A549 (cell line): ENCODE measurements around the gene TRIM41. TPM values are rescaled to one million over a fixed set of nuclear protein-coding genes. Genes with fewer than 3 reads are reported as not detected.
"Not testable (repeated sequence)": the region's sequence is repeated elsewhere in the genome, so short reads cannot be mapped to it uniquely, and the experiment has no call there.

ENCODE experiments used
- ATAC-seq, 2 experiments: fragments of 200-7000 bp in 1 of 2; fragments of >200 bp in 1 of 2; cut with Nextera tagmentation in 1 of 2; cut with Tn5 transposase in 1 of 2; 3 replicates each; pipeline versions ENCODE4 v1.8.0 to v1.9.1; 2018 to 2020; ENCODE audit warnings: mild to moderate bottlenecking in 1 of 2, moderate library complexity in 1 of 2
- CTCF ChIA-PET: fragments of 300-600 bp; sonication (Branson Sonifier 250); formaldehyde crosslinking; extraction: SDS; loops from one replicate; lab custom pipeline; 2021; ENCODE audit warnings: antibody characterized with exemption, inconsistent platforms; lab: Yijun Ruan, JAX
- POLR2A ChIA-PET: fragments of 350-600 bp; formaldehyde crosslinking; extraction: SDS; loops from one replicate; lab custom pipeline; 2021; ENCODE audit warnings: antibody characterized with exemption, inconsistent platforms; lab: Yijun Ruan, JAX
- DNase-seq, 2 experiments: peaks; one replicate each; pipeline versions ENCODE4 v3.0.0 to v3.0.0-alpha.2; 2011 to 2016; ENCODE audit warnings: low read depth in 1 of 2, low spot score in 1 of 2
- FAIRE-seq: peaks from 2 replicates; lab custom pipeline; 2011; peaks lifted over from hg19 to GRCh38; lab: Jason Lieb, UNC
- H3K27ac ChIP-seq, 2 experiments: fragments of >200 bp; sonication (Bioruptor Twin); formaldehyde crosslinking; 3 replicates each; pipeline ENCODE4 v1.5.1; 2016 to 2017
- H3K4me1 ChIP-seq: fragments of >200 bp; sonication (Bioruptor Twin); formaldehyde crosslinking; 3 replicates; pipeline ENCODE4 v1.6.1; 2016
- H3K4me2 ChIP-seq: fragments of >200 bp; sonication (Bioruptor Twin); formaldehyde crosslinking; 3 replicates; pipeline ENCODE4 v1.6.1; 2016
- H3K4me3 ChIP-seq: fragments of >200 bp; sonication (Bioruptor Twin); formaldehyde crosslinking; 3 replicates; pipeline ENCODE4 v1.5.1; 2016
- H3K9me3 ChIP-seq: fragments of >200 bp; sonication (Bioruptor Twin); formaldehyde crosslinking; 3 replicates; pipeline ENCODE4 v1.6.1; 2016
- CBX2 ChIP-seq: fragments of 200-600 bp; sonication (generic); IDR thresholded peaks from 2 replicates; pipeline ENCODE4 v1.6.1; 2016; ENCODE audit warnings: low read depth, mild to moderate bottlenecking, borderline replicate concordance
- CBX8 ChIP-seq: fragments of 200-600 bp; sonication (generic); IDR thresholded peaks from 2 replicates; pipeline ENCODE4 v1.6.1; 2016
- CHD2 ChIP-seq: fragments of 150-350 bp; IDR thresholded peaks from 2 replicates; pipeline ENCODE4 v1.6.1; 2014; ENCODE audit warnings: low read length; ENCODE audit not compliant: partially characterized antibody
- HOXA7 ChIP-seq: fragments of 250-450 bp; sonication (Bioruptor Pico); IDR thresholded peaks from 2 replicates; pipeline ENCODE4 v1.5.0; 2020; ENCODE audit warnings: mild to moderate bottlenecking, moderate library complexity
- HOXB5 ChIP-seq: fragments of 250-450 bp; sonication (Bioruptor Pico); IDR thresholded peaks from 2 replicates; pipeline ENCODE4 v1.5.0; 2020; ENCODE audit warnings: mild to moderate bottlenecking, moderate library complexity
- JUN ChIP-seq, 2 experiments: fragments of >200 bp; sonication (Bioruptor Twin); formaldehyde crosslinking; IDR thresholded peaks; 2 replicates in 1 of 2; 3 replicates in 1 of 2; pipeline ENCODE4 v1.6.1; 2016 to 2017
- NR3C1 ChIP-seq: fragments of >200 bp; sonication (Bioruptor Twin); formaldehyde crosslinking; IDR thresholded peaks from 3 replicates; pipeline ENCODE4 v1.6.1; 2017
- RARB ChIP-seq: fragments of 250-450 bp; sonication (Bioruptor Pico); IDR thresholded peaks from 2 replicates; pipeline ENCODE4 v1.8.0; 2021; ENCODE audit warnings: mild to moderate bottlenecking, moderate library complexity
- TFCP2L1 ChIP-seq: fragments of 250-450 bp; sonication (Bioruptor Pico); IDR thresholded peaks from 2 replicates; pipeline ENCODE4 v1.5.0; 2021; ENCODE audit warnings: mild to moderate bottlenecking
- ZC3H11A ChIP-seq: fragments of 450-650 bp; IDR thresholded peaks from 2 replicates; pipeline ENCODE4 v1.6.1; 2014; ENCODE audit warnings: antibody characterized with exemption, mild to moderate bottlenecking
- WGBS: methylation state at CpG from one replicate; pipeline ENCODE4 v1.1.6; 2017; ENCODE audit errors: missing lambda C conversion rate; 5-methylcytosine and 5-hydroxymethylcytosine counted together
- polyA plus RNA-seq, 4 experiments: library from polyadenylated mRNA; depleted of rRNA in 3 of 4; stranded (reverse); fragments of >200 nt; fragmentation: RNase III in 1 of 4; extraction: RNeasy Plus Mini Kit Qiagen cat#74134 plus additional on column Dnase treatment in 1 of 4; gene quantifications; 2 replicates in 3 of 4; 3 replicates in 1 of 4; pipeline ENCODE4 v1.2.3, GENCODE V29; 2011 to 2017
- TF ChIP-seq, protein P1 (sequence below): fragments of 250-450 bp; sonication (Bioruptor Pico); IDR thresholded peaks from 2 replicates; pipeline ENCODE4 v1.5.0; 2021; ENCODE audit warnings: mild to moderate bottlenecking, moderate library complexity, borderline replicate concordance

The TRIM41 gene
- polyA plus RNA-seq, 2 of the 4 experiments (the other 2 are of a cell fraction) = 22.7 to 32.5 TPM

- TF ChIP-seq, protein P1, sequence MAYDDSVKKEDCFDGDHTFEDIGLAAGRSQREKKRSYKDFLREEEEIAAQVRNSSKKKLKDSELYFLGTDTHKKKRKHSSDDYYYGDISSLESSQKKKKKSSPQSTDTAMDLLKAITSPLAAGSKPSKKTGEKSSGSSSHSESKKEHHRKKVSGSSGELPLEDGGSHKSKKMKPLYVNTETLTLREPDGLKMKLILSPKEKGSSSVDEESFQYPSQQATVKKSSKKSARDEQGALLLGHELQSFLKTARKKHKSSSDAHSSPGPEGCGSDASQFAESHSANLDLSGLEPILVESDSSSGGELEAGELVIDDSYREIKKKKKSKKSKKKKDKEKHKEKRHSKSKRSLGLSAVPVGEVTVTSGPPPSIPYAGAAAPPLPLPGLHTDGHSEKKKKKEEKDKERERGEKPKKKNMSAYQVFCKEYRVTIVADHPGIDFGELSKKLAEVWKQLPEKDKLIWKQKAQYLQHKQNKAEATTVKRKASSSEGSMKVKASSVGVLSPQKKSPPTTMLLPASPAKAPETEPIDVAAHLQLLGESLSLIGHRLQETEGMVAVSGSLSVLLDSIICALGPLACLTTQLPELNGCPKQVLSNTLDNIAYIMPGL (CRISPR knock-in tag) = peak; percentile 95
- TF ChIP-seq CBX8 = no peak
- no peak for TF ChIP-seq HOXB5
- no peak for TF ChIP-seq CBX2
- peak in 1 of 2 experiments; percentile 26; a peak in 1 of 5 replicates for TF ChIP-seq JUN (IDR thresholded peaks at IDR 0.05)
- TF ChIP-seq CHD2 = no peak
- no peak for TF ChIP-seq RARB (CRISPR knock-in tag)
- TF ChIP-seq HOXA7 = peak; percentile 90
- TF ChIP-seq ZC3H11A = no peak
Measured at GRCh38 chr5:181207214-181207959, 15.7 kb upstream of the TRIM41 start (continued).

DNA sequence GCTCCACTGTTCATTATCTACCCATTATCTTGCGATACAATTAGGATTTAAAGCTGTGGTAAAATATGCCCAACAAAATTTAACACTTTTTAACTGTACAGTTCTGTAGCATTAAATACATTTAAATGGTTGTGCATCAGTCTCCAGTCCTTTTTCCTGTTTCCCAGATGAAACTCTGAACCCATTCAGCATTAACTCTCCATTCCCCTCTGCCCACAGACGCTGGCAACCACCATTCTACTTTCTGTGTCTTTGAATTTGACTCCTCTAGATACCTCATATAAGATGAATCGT, 15.2 kb upstream of the TRIM41 start:
- peak; percentile 62; the same call in 1 of the 2 replicates for TF ChIP-seq TFCP2L1
- TF ChIP-seq RARB (CRISPR knock-in tag) = peak; percentile 81; the same call in 1 of the 2 replicates
- TF ChIP-seq NR3C1 = no peak
- H3K9me3 ChIP-seq = no peaks in the 10 kb centered on the region
- H3K4me2 ChIP-seq = peak overlapping the region; percentile 44
- no peak overlapping the region for H3K4me3 ChIP-seq
- WGBS = 10% methylated on average over 3 of the region's 3 CpGs
- DNase-seq = no peak
- FAIRE-seq = no peak
- no peak for ATAC-seq
- ChIA-PET CTCF (interaction anchor here (0.7 to 2.6 kb wide), 9 partner anchors 11 to 476 kb away, joined by 3 to 33 read pairs (median 4); no protein-coding TSS in a partner anchor), POLR2A (interaction anchor here (0.6 to 6.7 kb wide), 6 partner anchors 9 to 402 kb away, joined by 3 to 159 read pairs (median 14); partner anchors contain the start of gene TRIM41)
- H3K27ac ChIP-seq = no peak overlapping the region
- H3K4me1 ChIP-seq = peaks cover 15% of the 10 kb centered on the region

DNA sequence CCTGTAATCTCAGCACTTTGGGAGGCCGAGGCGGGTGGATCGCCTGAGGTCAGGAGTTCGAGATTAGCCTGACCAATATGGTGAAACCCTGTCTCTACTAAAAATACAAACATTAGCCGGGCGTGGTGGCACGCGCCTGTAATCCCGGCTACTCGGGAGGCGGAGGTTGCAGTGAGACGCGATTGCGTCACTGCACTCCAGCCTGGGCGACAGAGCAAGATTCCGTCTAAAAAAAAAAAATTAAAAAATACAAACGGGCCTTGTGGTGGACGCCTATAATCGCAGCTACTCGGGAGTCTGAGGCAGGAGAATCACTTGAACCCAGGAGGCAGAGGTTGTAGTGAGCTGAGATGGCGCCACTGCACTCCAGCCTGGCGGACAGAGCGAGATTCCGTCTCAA, 14.1 kb upstream of the TRIM41 start:
- not testable (repeated sequence) for H3K4me3 ChIP-seq, H3K27ac ChIP-seq, H3K4me2 ChIP-seq, H3K9me3 ChIP-seq, FAIRE-seq, DNase-seq, ATAC-seq
- ChIA-PET CTCF (interaction anchor here (1.6 kb wide), 1 partner anchor 12 kb away, joined by 4 read pairs; no protein-coding TSS in a partner anchor), POLR2A (interaction anchor here (2.6 to 6.7 kb wide), 2 partner anchors 14 to 18 kb away, joined by 30 to 159 read pairs; partner anchors contain the start of gene TRIM41)
- peaks cover 10% of the 10 kb centered on the region for H3K4me1 ChIP-seq
- 84% methylated on average over 24 of the region's 24 CpGs for WGBS

DNA sequence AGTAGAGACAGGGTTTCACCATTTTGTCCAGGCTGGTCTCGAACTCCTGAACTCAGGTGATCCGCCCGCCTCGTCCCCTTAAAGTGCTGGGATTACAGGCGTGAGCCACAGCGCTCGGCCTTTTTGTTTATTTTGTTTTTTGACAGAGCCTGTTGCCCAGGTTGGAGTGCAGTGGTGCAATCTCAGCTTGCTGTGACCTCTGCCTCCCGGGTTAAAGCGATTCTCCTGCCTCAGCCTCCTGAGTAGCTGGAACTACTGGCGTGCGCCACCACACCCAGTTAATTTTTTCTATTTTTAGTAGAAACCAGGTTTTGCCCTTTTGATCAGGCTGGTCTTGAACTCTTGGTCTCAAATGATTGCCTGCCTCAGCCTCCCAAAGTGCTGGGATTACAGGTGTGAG, 12.9 kb upstream of the TRIM41 start:
- 64% methylated on average over 11 of the region's 11 CpGs for WGBS
- ATAC-seq, H3K27ac ChIP-seq, H3K9me3 ChIP-seq, DNase-seq, H3K4me2 ChIP-seq, H3K4me3 ChIP-seq, FAIRE-seq, POLR2A ChIA-PET: not testable (repeated sequence)
- CTCF ChIA-PET = interaction anchor here (2.9 kb wide), 1 partner anchor 22 kb away, joined by 10 read pairs; no protein-coding TSS in a partner anchor
- H3K4me1 ChIP-seq = peaks cover 10% of the 10 kb centered on the region

DNA sequence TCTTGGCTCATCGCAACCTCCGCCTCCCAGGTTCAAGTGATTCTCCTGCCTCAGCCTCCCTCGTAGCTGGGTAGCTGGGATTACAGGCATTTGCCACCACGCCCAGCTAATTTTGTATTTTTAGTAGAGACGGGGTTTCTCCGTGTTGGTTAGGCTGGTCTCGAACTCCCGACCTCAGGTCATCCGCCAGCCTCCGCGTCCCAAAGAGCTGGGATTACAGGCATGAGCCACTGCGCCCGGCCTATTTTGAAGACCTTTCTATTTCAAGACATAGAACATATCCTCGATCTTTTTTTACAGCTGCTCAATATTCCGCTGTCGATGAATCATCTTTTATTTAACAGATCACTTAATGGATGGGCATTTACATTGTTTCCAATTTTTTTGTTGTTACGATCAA, 12.4 kb upstream of the TRIM41 start:
- FAIRE-seq, DNase-seq, H3K27ac ChIP-seq, H3K9me3 ChIP-seq, H3K4me1 ChIP-seq, ATAC-seq, H3K4me3 ChIP-seq, POLR2A ChIA-PET, H3K4me2 ChIP-seq: not testable (repeated sequence)
- 78% methylated on average over 17 of the region's 17 CpGs for WGBS
- CTCF ChIA-PET = interaction anchor here (2.9 kb wide), 1 partner anchor 23 kb away, joined by 10 read pairs; no protein-coding TSS in a partner anchor
